ENCODE data around the gene TNFRSF13B.
"Not testable (repeated sequence)": the region's sequence is repeated elsewhere in the genome, so short reads cannot be mapped to it uniquely, and the experiment has no call there.

The TNFRSF13B gene

DNA sequence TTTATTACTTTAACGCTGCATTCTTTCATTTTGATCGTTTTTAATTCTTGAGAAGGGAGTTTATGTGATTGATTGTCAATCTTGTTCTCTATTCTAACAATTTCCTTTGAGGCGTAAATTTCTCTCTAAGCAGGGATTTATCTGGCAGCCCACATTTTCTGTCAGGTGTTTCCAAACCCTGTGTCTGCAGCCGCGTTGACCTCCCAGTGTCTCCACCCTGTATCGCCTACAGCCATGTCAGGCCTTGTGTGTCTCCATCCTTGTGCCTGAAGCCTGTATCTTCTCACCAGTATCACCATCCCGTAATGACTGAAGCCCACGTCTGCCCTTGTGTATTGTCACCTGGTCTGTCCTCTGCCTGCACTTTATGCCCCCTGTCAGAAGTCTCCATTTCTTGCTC, 75.7 kb downstream of the TNFRSF13B start:
- not testable (repeated sequence) for DNase-seq; H3K4me3 Mint-ChIP-seq; H3K36me3 Mint-ChIP-seq (ENCODE audit: low read depth); H3K9me3 Mint-ChIP-seq; H3K27ac Mint-ChIP-seq; H3K4me1 Mint-ChIP-seq (ENCODE audit: low read depth)
- H3K27me3 Mint-ChIP-seq, result peaks cover 13% of the 10 kb centered on the region

DNA sequence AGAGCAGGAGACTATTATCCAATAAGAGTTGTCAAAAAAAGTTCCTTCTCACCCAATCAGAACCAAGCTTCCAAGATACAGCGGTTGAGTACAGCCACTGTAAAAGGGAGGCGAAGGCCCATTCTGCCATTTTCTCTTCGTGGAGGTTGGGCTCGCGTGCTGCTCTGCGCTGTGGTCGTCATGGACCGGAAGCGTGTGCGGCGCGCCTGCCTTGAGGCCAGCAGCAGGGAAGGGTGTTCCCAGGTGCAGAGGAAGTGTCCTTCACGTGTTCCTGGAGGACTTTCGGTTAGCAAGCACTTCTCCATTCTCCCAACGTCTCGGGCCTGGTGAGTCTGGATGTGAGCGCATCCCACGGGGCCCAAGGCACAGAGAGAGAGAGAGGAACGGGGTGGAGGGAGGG, 78.4 kb downstream of the TNFRSF13B start:
- not testable (repeated sequence) for H3K9me3 Mint-ChIP-seq; H3K36me3 Mint-ChIP-seq (ENCODE audit: low read depth); DNase-seq; H3K4me3 Mint-ChIP-seq; H3K27ac Mint-ChIP-seq; H3K4me1 Mint-ChIP-seq (ENCODE audit: low read depth); H3K27me3 Mint-ChIP-seq

DNA sequence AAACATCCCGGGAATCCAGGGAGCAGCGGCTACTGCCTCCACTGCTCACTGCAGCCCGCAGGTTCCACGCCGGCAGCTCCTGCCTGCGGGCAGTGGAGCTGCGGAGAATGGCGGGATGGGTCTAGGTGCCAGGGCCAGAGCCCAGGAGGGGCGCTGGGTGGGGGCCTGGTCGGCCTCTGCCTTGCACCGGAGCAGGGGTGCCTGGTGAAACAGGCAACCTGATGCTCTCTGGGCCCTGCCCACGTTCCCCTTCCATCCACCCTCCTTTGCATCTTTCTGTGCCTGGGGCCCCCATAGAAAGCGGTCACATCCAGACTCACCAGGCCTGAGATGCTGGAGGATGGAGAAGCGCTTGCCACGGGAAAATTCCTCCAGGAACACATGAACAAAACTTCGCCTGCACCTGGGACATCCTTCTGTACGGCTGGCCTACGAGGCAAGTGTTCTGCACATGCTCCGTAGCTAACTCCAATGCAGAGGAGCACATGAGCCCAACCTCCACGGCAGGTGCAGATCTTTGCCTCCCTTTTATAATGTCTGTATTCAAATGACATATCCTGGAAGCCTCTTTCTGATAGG, 79.0 kb downstream of the TNFRSF13B start:
- DNase-seq; H3K9me3 Mint-ChIP-seq; H3K27ac Mint-ChIP-seq; H3K4me3 Mint-ChIP-seq; H3K4me1 Mint-ChIP-seq (ENCODE audit: low read depth); H3K36me3 Mint-ChIP-seq (ENCODE audit: low read depth); H3K27me3 Mint-ChIP-seq: not testable (repeated sequence)

DNA sequence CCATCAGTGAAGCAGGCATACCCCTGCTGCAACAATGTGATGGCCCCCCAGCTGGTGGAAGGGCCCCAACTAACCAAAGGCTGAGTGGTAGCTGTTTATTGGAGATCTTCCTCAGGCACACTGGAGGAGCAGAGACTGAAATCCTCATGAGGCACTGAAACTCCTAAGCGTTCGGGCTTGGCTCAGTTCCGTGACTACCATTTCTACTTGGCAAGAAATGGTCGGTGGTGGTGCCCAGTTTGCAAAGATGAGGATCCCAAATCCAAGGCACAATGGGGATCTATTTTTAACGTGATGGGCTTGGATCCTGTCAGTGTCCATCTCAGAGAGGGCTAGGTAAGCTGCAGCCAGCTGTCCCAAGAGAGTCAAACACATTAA, 82.8 kb downstream of the TNFRSF13B start:
- H3K9me3 Mint-ChIP-seq, result no peaks in the 10 kb centered on the region
- peaks cover 5% of the 10 kb centered on the region for H3K4me1 Mint-ChIP-seq (ENCODE audit: low read depth)
- H3K27ac Mint-ChIP-seq, result no peak overlapping the region
- DNase-seq, result no peak
- no peaks in the 10 kb centered on the region for H3K36me3 Mint-ChIP-seq (ENCODE audit: low read depth)
- H3K4me3 Mint-ChIP-seq, result no peak overlapping the region
- H3K27me3 Mint-ChIP-seq, result no peaks in the 10 kb centered on the region

Data from activated T-cell treated with anti-CD3 and anti-CD28 coated beads, Interleukin-2, amount 50 U/mL, for 24 hours (primary cell).